ENCODE measurements around the gene ZNF665. TPM values are rescaled to one million over a fixed set of nuclear protein-coding genes. Genes with fewer than 3 reads are reported as not detected.
A peak's percentile ranks its signal among the peaks of the same experiment; 100 is the strongest.
"Not testable (repeated sequence)": the region's sequence is repeated elsewhere in the genome, so short reads cannot be mapped to it uniquely, and the experiment has no call there.

Gene ZNF665
- total RNA-seq, 1 donor from 2014 or later, result 1.6 TPM

DNA sequence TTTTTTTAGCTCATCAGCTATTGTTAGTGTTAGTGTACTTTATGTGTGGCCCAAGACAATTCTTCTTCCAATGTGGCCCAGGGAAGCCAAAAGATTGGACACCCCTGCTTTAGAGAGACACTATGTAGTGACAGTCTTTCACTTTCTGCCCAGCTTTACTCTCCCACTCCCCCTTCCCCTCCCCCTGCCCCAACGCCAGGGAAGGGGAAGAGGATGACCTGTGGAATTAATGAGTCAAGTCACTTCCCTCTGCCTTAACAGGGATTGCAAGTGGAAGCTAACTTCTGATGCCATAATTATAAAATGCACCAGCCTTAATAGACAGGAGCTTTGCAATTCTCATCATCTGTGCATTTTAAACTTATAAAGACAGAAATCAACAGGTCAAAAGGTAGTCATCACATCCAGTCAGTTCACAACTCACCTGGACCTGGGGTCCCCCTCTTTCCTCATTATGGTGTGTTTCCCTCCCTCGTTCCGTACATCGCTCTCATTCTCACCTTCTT, 62.0 kb downstream of the ZNF665 start:
- H3K36me3 ChIP-seq, result no peaks in the 10 kb centered on the region
- TF ChIP-seq, protein P1, sequence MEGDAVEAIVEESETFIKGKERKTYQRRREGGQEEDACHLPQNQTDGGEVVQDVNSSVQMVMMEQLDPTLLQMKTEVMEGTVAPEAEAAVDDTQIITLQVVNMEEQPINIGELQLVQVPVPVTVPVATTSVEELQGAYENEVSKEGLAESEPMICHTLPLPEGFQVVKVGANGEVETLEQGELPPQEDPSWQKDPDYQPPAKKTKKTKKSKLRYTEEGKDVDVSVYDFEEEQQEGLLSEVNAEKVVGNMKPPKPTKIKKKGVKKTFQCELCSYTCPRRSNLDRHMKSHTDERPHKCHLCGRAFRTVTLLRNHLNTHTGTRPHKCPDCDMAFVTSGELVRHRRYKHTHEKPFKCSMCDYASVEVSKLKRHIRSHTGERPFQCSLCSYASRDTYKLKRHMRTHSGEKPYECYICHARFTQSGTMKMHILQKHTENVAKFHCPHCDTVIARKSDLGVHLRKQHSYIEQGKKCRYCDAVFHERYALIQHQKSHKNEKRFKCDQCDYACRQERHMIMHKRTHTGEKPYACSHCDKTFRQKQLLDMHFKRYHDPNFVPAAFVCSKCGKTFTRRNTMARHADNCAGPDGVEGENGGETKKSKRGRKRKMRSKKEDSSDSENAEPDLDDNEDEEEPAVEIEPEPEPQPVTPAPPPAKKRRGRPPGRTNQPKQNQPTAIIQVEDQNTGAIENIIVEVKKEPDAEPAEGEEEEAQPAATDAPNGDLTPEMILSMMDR (IDR thresholded peaks at IDR 0.05; ENCODE audit: borderline replicate concordance), result no peak
- peaks cover 49% of the 10 kb centered on the region for H3K4me1 ChIP-seq
- H3K9me3 ChIP-seq (replicated peaks), result peaks cover under 1% of the 10 kb centered on the region
- no peaks in the 10 kb centered on the region for H3K27me3 ChIP-seq (ENCODE audit: low read depth)
- intact Hi-C loops (cut with micrococcal nuclease), result no loop called here
- DNase-seq, result no peak
- H3K27ac ChIP-seq (replicated peaks), result peak overlapping the region; percentile 90
- H3K4me3 ChIP-seq, result peak overlapping the region; percentile 86

DNA sequence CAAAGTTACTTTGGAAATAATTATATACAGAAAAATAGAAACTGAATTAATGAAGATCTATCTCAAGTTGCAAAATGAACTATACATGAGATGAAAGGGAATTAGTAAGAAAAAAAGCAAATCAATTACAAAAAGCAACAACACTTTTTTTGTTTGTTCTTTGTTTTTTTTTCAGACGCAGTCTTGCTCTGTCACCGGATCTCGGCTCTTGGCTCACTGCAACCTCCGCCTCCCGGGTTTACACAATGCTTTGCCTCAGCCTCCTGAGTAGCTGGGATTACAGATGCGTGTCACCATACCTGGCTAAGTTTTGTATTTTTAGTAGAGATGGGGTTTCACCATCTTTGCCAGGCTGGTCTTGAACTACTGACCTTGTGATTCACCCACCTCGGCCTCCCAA, 62.7 kb downstream of the ZNF665 start:
- Histone ChIP-seq H3K4me3 (peak overlapping the region; percentile 86), H3K9me3 (replicated peaks) (no peaks in the 10 kb centered on the region), H3K27ac (replicated peaks) (peak overlapping the region; percentile 90), H3K36me3 (no peaks in the 10 kb centered on the region), H3K4me1 (peaks cover 54% of the 10 kb centered on the region), H3K27me3 (ENCODE audit: low read depth) (no peaks in the 10 kb centered on the region)
- intact Hi-C loops (cut with micrococcal nuclease), result no loop called here
- TF ChIP-seq, protein P1 (IDR thresholded peaks at IDR 0.05; ENCODE audit: borderline replicate concordance), result no peak
- DNase-seq, result no peak

DNA sequence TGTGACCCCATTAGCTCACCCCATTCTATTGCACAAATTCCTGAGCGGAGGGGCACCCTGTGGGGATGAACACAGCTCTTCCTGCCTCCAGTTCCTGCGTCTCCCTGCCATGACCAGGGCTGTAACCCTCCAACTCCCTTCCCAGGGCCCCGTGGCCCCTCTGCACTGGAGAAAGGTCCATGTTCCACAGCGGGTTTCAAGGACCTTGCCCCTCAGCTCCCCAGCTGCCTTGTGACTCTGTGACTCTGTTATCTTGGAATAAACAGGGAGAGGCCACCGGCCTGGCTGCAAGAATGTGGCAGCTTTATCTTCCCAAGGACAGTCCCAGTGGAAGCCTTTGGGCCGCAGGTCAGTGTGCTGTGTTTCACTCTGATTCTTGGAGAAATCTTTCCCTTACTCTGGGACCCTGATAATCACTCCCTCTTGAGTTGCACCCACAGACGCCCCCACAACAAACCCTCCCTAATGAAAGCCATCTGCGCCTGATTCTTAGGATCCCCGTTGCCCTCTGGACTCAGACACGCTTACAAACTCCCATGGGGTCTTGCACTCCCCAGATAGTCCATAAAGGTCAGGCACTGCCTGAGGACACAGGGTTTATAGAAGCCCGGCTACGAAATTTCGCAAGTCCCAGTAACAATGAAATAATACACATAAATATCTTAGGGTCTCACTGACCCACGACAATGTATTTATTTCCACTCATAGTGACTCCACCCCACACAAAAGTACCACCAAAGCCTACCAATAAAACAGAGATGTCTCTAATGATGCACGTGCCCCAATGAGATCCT, 66.2 kb downstream of the ZNF665 start:
- H3K27me3 ChIP-seq (ENCODE audit: low read depth); DNase-seq; intact Hi-C loops (cut with micrococcal nuclease); H3K9me3 ChIP-seq (replicated peaks); H3K4me3 ChIP-seq: not testable (repeated sequence)
- peaks cover 46% of the 10 kb centered on the region for H3K4me1 ChIP-seq
- H3K27ac ChIP-seq (replicated peaks), result peak overlapping the region; percentile 40
- peaks cover 15% of the 10 kb centered on the region for H3K36me3 ChIP-seq

DNA sequence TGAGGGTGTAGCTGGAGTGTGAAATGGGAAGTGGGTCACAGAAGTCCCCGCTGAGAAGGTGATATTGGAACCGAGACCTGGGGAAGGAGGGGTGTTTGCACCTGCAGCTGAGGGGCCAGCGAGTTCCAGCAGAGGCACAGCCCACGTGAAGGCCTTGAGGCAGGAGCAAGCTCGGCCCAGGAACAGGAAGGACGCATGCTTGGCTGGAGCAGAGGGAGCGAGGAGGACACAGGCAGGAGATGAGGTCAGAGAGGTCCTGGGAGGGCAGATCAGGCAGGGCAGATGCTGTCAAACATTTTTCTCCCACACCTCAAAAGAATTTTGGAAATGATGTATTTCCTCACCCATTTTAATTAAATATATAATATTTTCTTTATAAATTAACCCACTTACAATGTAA, 69.8 kb downstream of the ZNF665 start:
- intact Hi-C loops (cut with micrococcal nuclease), result no loop called here
- Histone ChIP-seq H3K9me3 (replicated peaks) (peaks cover 3% of the 10 kb centered on the region), H3K27ac (replicated peaks) (no peak overlapping the region), H3K27me3 (ENCODE audit: low read depth) (no peaks in the 10 kb centered on the region), H3K4me1 (peaks cover 15% of the 10 kb centered on the region), H3K4me3 (no peak overlapping the region), H3K36me3 (peaks cover 33% of the 10 kb centered on the region)
- TF ChIP-seq, protein P1 (IDR thresholded peaks at IDR 0.05; ENCODE audit: borderline replicate concordance), result no peak
- DNase-seq, result no peak

Other genes with a start within 250 kb of the ZNF665 start
- gene ZNF816, start 230.5 kb downstream of the ZNF665 start, total RNA-seq, result 5.9 TPM
- 0.11 TPM for gene ERVV-1, start 179.4 kb downstream of the ZNF665 start, total RNA-seq
- not detected for gene ERVV-2, start 148.6 kb downstream of the ZNF665 start, total RNA-seq
- 16.8 TPM for gene ZNF160, start 89.9 kb downstream of the ZNF665 start, total RNA-seq
- 21.0 TPM for gene ZNF415, start 60.4 kb downstream of the ZNF665 start, total RNA-seq
- 7.3 TPM for gene ZNF347, start 34.3 kb downstream of the ZNF665 start, total RNA-seq
- 25.2 TPM for gene ZNF677, start 61.5 kb upstream of the ZNF665 start, total RNA-seq
- gene VN1R2, start 64.9 kb upstream of the ZNF665 start, total RNA-seq, result not detected
- not detected for gene VN1R4, start 74.4 kb upstream of the ZNF665 start, total RNA-seq
- 3.5 TPM for gene ZNF845, start 140.4 kb upstream of the ZNF665 start, total RNA-seq
- gene ZNF525, start 172.3 kb upstream of the ZNF665 start, total RNA-seq, result 4.3 TPM
- 4.0 TPM for gene ZNF765, start 201.8 kb upstream of the ZNF665 start, total RNA-seq
- 3.3 TPM for gene ZNF761, start 238.6 kb upstream of the ZNF665 start, total RNA-seq